Bronchial epithelial cell (primary cell): ENCODE results near the gene ANO9. TPM values are rescaled to one million over a fixed set of nuclear protein-coding genes. Genes with fewer than 3 reads are reported as not detected.

Experiments used
- DNase-seq: peaks from one replicate; pipeline ENCODE4 v3.0.0-alpha.2; 2010; ENCODE audit warnings: low read depth
- FAIRE-seq: peaks from 2 replicates; lab custom pipeline; 2011; peaks lifted over from hg19 to GRCh38; lab: Jason Lieb, UNC
- H3K27me3 ChIP-seq: 2 replicates; pipeline ENCODE4 v1.5.1; 2011; ENCODE audit warnings: low read length; ENCODE audit not compliant: control insufficient read depth, insufficient read depth
- H3K36me3 ChIP-seq: 2 replicates; pipeline ENCODE4 v1.5.1; 2011; ENCODE audit warnings: low read length; ENCODE audit not compliant: control insufficient read depth, insufficient read depth
- H3K4me3 ChIP-seq: 2 replicates; pipeline ENCODE4 v1.5.1; 2011; ENCODE audit warnings: mild to moderate bottlenecking, low read depth, low read length, control low read depth
- total RNA-seq: library from RNA; depleted of rRNA; stranded (reverse); fragments of >200 nt; gene quantifications from 2 replicates; pipeline ENCODE4 v1.2.1, GENCODE V29; 2014
- TF ChIP-seq, protein P1 (sequence below): IDR thresholded peaks from 2 replicates; pipeline ENCODE4 v1.5.1; 2011; ENCODE audit warnings: mild to moderate bottlenecking, moderate library complexity, low read length, control low read depth, inconsistent platforms; ENCODE audit not compliant: insufficient read depth, severe bottlenecking

The ANO9 gene, protein sequence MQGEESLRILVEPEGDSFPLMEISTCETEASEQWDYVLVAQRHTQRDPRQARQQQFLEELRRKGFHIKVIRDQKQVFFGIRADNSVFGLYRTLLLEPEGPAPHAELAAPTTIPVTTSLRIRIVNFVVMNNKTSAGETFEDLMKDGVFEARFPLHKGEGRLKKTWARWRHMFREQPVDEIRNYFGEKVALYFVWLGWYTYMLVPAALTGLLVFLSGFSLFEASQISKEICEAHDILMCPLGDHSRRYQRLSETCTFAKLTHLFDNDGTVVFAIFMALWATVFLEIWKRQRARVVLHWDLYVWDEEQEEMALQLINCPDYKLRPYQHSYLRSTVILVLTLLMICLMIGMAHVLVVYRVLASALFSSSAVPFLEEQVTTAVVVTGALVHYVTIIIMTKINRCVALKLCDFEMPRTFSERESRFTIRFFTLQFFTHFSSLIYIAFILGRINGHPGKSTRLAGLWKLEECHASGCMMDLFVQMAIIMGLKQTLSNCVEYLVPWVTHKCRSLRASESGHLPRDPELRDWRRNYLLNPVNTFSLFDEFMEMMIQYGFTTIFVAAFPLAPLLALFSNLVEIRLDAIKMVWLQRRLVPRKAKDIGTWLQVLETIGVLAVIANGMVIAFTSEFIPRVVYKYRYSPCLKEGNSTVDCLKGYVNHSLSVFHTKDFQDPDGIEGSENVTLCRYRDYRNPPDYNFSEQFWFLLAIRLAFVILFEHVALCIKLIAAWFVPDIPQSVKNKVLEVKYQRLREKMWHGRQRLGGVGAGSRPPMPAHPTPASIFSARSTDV
- 7.4 and 9.2 TPM in 2 replicates for total RNA-seq

DNA sequence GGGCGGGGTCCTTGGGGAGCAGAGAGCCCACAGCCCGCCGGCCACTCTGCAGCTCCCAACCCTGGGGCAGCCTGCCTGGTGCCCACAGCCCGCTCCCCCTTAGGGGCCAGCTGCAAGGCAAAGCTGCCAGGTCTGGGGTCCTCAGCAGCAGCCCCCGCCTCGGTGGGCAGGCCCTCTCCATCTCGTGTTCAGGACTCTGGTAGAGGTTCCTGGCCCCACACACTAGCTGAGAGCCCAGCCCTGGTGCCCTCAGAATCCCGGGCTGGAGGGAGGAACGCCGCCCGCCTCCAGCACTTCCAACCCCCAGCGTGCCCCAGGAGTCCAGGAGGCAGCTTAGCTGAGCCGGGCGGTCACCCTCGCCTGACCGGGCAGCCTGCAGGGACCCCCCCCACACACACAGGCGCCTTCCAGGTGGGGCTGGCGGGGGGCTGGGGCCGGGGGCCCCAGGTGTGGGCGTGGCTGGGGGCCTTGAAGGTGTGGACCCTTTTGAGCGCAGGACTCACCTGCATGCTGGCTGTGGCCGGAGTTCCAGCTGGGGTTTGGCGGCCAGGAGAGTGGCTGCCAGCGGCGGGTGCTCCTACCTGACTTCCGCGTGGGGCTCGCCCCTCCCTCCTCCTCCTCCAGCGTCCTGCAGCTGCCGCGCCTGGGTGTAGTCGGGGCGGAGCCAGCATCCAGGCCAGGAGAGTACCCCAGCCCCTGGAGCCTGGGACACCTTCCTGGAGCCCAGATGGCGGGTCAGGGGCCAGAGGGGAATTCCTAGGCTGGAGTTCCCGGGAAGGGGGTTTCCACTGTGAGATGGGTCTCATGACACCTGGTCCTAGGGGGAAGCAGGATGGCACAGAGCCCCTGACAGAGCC, at the start of gene ANO9:
ANO9 (minus strand) TSS at position 594 of the 857 bp plus-strand sequence; CDS start at position 509, 85 bp downstream.
- H3K36me3 ChIP-seq: no peaks in the 10 kb centered on the region
- no peaks in the 10 kb centered on the region for H3K27me3 ChIP-seq
- FAIRE-seq (no peak), DNase-seq (peak; percentile 34)
- TF ChIP-seq, protein P1, sequence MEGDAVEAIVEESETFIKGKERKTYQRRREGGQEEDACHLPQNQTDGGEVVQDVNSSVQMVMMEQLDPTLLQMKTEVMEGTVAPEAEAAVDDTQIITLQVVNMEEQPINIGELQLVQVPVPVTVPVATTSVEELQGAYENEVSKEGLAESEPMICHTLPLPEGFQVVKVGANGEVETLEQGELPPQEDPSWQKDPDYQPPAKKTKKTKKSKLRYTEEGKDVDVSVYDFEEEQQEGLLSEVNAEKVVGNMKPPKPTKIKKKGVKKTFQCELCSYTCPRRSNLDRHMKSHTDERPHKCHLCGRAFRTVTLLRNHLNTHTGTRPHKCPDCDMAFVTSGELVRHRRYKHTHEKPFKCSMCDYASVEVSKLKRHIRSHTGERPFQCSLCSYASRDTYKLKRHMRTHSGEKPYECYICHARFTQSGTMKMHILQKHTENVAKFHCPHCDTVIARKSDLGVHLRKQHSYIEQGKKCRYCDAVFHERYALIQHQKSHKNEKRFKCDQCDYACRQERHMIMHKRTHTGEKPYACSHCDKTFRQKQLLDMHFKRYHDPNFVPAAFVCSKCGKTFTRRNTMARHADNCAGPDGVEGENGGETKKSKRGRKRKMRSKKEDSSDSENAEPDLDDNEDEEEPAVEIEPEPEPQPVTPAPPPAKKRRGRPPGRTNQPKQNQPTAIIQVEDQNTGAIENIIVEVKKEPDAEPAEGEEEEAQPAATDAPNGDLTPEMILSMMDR: no peak
- H3K4me3 ChIP-seq: peak within 1 kb of the TSS; percentile 60

DNA sequence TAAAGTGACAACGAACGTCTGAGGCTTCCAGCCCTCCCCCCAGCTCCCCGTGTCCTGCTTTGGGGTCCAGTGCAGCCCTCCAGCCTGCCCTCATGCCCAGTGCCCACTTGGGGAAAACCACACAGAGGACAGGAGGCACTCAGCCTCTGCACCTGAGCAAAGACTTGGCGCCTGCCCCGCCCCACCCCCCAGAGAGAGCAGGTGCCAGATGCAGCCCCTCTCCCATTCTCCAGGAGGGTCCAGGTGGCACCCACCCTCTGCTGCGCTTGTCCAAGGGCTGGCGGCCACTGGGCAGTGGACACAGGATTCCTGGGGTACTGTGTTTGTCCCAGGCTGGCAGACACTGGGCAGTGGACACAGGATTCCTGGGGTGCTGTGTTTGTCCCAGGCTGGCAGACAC, 49.5 kb upstream of the ANO9 start:
- no peak for FAIRE-seq
- peaks cover 12% of the 10 kb centered on the region for H3K36me3 ChIP-seq
- DNase-seq: no peak

DNA sequence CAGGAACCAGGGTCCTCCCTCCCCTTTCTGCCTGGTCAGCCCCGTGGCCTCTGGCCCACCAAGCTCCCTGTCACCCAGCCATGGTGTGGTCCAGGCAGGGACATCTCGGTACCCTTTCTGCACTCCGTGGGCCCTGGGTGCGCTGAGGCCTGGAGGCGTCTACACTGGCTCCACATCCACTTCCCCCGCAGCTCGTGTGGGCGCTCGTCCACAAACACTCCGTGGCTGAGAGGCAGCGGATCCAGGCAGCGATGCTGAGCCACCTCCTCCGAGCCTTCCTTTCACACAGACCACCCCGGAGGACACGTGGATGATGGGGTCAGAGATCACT, 49.1 kb upstream of the ANO9 start:
- H3K27me3 ChIP-seq: no peaks in the 10 kb centered on the region
- peaks cover 12% of the 10 kb centered on the region for H3K36me3 ChIP-seq
- no peak for DNase-seq
- H3K4me3 ChIP-seq: no peak overlapping the region
- FAIRE-seq: peak; percentile 43
- TF ChIP-seq, protein P1: no peak

More for the DNA sequence above, 49.5 kb upstream of the ANO9 start:
- H3K27me3 ChIP-seq: no peaks in the 10 kb centered on the region
- TF ChIP-seq, protein P1: no peak
- H3K4me3 ChIP-seq: no peak overlapping the region

DNA sequence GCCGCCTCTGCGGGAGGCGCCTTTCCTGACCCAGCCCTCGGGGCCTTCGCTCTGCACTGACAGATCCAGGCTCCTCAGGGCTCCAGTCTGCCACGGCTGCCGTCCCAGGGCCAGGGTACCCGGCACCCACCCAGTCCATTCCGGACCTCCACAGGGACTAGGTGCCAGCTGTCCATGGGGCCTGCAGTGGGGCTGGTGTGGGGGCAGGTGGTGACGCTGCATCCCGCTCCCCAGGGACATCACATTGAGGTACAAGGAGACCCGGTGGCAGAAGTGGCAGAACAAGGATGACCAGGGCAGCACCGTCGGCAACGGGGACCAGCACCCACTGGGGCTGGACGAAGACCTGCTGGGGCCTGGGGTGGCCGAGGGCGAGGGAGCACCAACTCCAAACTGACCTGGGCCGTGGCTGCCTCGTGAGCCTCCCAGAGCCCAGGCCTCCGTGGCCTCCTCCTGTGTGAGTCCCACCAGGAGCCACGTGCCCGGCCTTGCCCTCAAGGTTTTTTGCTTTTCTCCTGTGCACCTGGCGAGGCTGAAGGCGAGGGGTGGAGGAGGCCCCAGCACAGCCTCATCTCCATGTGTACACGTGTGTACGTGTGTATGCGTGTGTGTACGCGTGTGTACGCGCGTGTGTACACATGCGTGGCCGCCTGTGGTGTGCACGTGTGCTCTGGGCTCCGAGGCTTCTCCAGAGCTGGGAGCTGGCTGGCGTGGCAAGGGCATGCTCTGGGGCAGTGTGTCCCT, 48.5 kb upstream of the ANO9 start:
- FAIRE-seq: no peak
- TF ChIP-seq, protein P1: no peak

DNA sequence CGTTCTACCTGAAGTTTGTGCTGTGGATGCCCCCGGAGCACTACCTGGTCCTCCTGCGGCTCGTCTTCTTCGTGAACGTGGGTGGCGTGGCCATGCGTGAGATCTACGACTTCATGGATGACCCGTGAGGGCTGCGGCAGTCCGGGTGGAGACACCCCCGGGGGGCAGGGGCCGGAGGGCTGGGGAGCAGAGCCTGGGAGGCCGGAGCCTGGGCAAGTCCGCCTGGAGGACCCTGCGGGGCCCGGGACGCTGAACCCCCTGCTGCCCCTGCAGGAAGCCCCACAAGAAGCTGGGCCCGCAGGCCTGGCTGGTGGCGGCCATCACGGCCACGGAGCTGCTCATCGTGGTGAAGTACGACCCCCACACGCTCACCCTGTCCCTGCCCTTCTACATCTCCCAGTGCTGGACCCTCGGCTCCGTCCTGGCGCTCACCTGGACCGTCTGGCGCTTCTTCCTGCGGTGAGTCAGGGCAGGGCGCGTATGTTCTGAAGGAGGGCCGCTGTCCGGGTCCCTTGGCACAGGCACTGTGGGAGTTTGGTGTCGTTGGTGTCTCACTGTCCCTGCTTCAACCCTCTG, 47.9 kb upstream of the ANO9 start:
- no peak for FAIRE-seq

More for the DNA sequence above, 48.5 kb upstream of the ANO9 start:
- no peak for DNase-seq
- Histone ChIP-seq H3K36me3 (peaks cover 10% of the 10 kb centered on the region), H3K27me3 (no peaks in the 10 kb centered on the region), H3K4me3 (no peak overlapping the region)

More for the DNA sequence above, 47.9 kb upstream of the ANO9 start:
- Histone ChIP-seq H3K36me3 (peaks cover 8% of the 10 kb centered on the region), H3K4me3 (no peak overlapping the region), H3K27me3 (no peaks in the 10 kb centered on the region)
- TF ChIP-seq, protein P1: no peak
- DNase-seq: no peak
